HCT116 (cell line): ENCODE results near the gene ACBD3. TPM values are rescaled to one million over a fixed set of nuclear protein-coding genes. Genes with fewer than 3 reads are reported as not detected.

Experiments used
- ATAC-seq: fragments of 200-7000 bp; cut with Tn5 transposase; 2 replicates; pipeline ENCODE4 v1.9.1; 2020; ENCODE audit warnings: mild to moderate bottlenecking, moderate library complexity
- BruUV-seq: library from RNA; stranded (reverse); fragments of 400-500 nt; replicated peaks from 2 replicates; lab custom pipeline; 2021; lab: Mats Ljungman, UMichigan
- CTCF ChIA-PET: fragments of 300-600 bp; sonication (Branson Sonifier 250); formaldehyde crosslinking; loops from one replicate; lab custom pipeline; 2021; ENCODE audit warnings: antibody characterized with exemption; lab: Charles Lee
- POLR2A ChIA-PET: fragments of 300-600, 350-600 bp; sonication (Branson Sonifier 250); formaldehyde crosslinking; loops from one replicate; lab custom pipeline; 2021; ENCODE audit warnings: antibody characterized with exemption; lab: Charles Lee
- RAD21 ChIA-PET, 2 experiments: fragments of 300-600 bp; sonication (Branson Sonifier 250); formaldehyde crosslinking; loops; one replicate each; lab custom pipeline; 2023; ENCODE audit warnings: low total read pairs in 2 of 2; ENCODE audit not compliant: uncharacterized antibody in 2 of 2, unreplicated experiment in 2 of 2, low non-redundant PET in 1 of 2; lab: Charles Lee
- DNase-seq: peaks from one replicate; pipeline ENCODE4 v3.0.0-alpha.2; 2010; ENCODE audit warnings: low read depth, low spot score
- H2AFZ ChIP-seq: fragments of 200-600 bp; shearing (Covaris generic), sonication (generic); 2 replicates; pipeline ENCODE4 v1.6.1; 2017; ENCODE audit warnings: low read depth, mixed run types, mixed read lengths, antibody characterized with exemption, low read length; ENCODE audit not compliant: poor library complexity, severe bottlenecking
- H3K27ac ChIP-seq: 2 replicates; pipeline ENCODE4 v1.5.1; 2012; ENCODE audit warnings: low read depth, low read length
- H3K27me3 ChIP-seq: fragments of 200-600 bp; sonication (generic); 2 replicates; pipeline ENCODE4 v1.6.1; 2016; ENCODE audit warnings: mixed run types, low read length, mixed read lengths; ENCODE audit not compliant: insufficient read depth
- H3K36me3 ChIP-seq, 2 experiments: fragments of 200-500 bp in 1 of 2; fragments of 200-600 bp in 1 of 2; sonication (Bioruptor generic) in 1 of 2; sonication (generic) in 1 of 2; 2 replicates each; pipeline versions ENCODE4 v1.5.1 to v1.6.1; 2014 to 2016; ENCODE audit warnings: low read length in 2 of 2, inconsistent platforms in 1 of 2, mixed read lengths in 1 of 2, mixed run types in 1 of 2; ENCODE audit not compliant: insufficient read depth in 2 of 2, control insufficient read depth in 1 of 2
- H3K4me1 ChIP-seq, 2 experiments: fragments of 200-600 bp in 1 of 2; sonication (generic) in 1 of 2; 2 replicates each; pipeline versions ENCODE4 v1.5.1 to v1.6.1; 2012 to 2017; ENCODE audit warnings: low read length in 2 of 2, inconsistent platforms in 1 of 2, mild to moderate bottlenecking in 1 of 2, mixed read lengths in 1 of 2, mixed run types in 1 of 2, moderate library complexity in 1 of 2; ENCODE audit not compliant: insufficient read depth in 2 of 2, control insufficient read depth in 1 of 2
- H3K4me2 ChIP-seq: fragments of 200-600 bp; sonication (generic); 2 replicates; pipeline ENCODE4 v1.6.1; 2017; ENCODE audit warnings: mixed run types, low read length, mixed read lengths
- H3K4me3 ChIP-seq, 2 experiments: fragments of 200-600 bp in 1 of 2; sonication (generic) in 1 of 2; replicated peaks in 1 of 2; 2 replicates each; pipeline ENCODE4 v1.5.1; 2011 to 2016; ENCODE audit warnings: low read length in 2 of 2, control low read depth in 1 of 2, low read depth in 1 of 2, mild to moderate bottlenecking in 1 of 2, mixed read lengths in 1 of 2, mixed run types in 1 of 2
- H3K79me2 ChIP-seq: fragments of 200-600 bp; sonication (generic); 2 replicates; pipeline ENCODE4 v1.6.1; 2017; ENCODE audit warnings: mild to moderate bottlenecking, mixed run types, low read length, moderate library complexity, mixed read lengths; ENCODE audit not compliant: insufficient read depth
- H3K9ac ChIP-seq: fragments of 200-600 bp; sonication (generic); 2 replicates; pipeline ENCODE4 v1.6.1; 2016; ENCODE audit warnings: low read length, mixed read lengths
- H3K9me2 ChIP-seq: fragments of 200-600 bp; sonication (generic), shearing (Covaris generic); 2 replicates; pipeline ENCODE4 v1.6.1; 2017; ENCODE audit warnings: mixed run types, mild to moderate bottlenecking, moderate library complexity; ENCODE audit not compliant: insufficient read depth
- H3K9me3 ChIP-seq, 2 experiments: fragments of 200-500 bp in 1 of 2; fragments of 200-600 bp in 1 of 2; sonication (Bioruptor generic) in 1 of 2; sonication (generic) in 1 of 2; 2 replicates each; pipeline ENCODE4 v1.6.1; 2014 to 2017; ENCODE audit warnings: low read length in 2 of 2, mixed read lengths in 2 of 2, inconsistent platforms in 1 of 2, low read depth in 1 of 2, mild to moderate bottlenecking in 1 of 2, mixed run types in 1 of 2, moderate library complexity in 1 of 2; ENCODE audit not compliant: control insufficient read depth in 1 of 2, insufficient read depth in 1 of 2
- H4K20me1 ChIP-seq: fragments of 200-600 bp; sonication (generic), shearing (Covaris generic); 2 replicates; pipeline ENCODE4 v1.6.1; 2017; ENCODE audit warnings: mixed run types, mild to moderate bottlenecking, moderate library complexity; ENCODE audit not compliant: insufficient read depth
- CBX3 ChIP-seq: IDR thresholded peaks from 2 replicates; pipeline ENCODE4 v1.6.1; 2012; ENCODE audit warnings: low read depth
- CEBPB ChIP-seq: IDR thresholded peaks from 2 replicates; pipeline ENCODE4 v1.6.1; 2012; ENCODE audit warnings: low read depth
- EGR1 ChIP-seq: IDR thresholded peaks from 2 replicates; pipeline ENCODE4 v1.6.1; 2012; ENCODE audit warnings: low read depth
- ELF1 ChIP-seq: IDR thresholded peaks from 2 replicates; pipeline ENCODE4 v1.6.1; 2012; ENCODE audit warnings: low read depth, borderline replicate concordance
- EZH2 ChIP-seq: fragments of 200-600 bp; sonication (generic); IDR thresholded peaks from 2 replicates; pipeline ENCODE4 v1.6.1; 2017; ENCODE audit warnings: antibody characterized with exemption, mixed run types
- FOSL1 ChIP-seq: IDR thresholded peaks from 2 replicates; pipeline ENCODE4 v1.6.1; 2012; ENCODE audit warnings: low read depth
- JUND ChIP-seq: IDR thresholded peaks from 2 replicates; pipeline ENCODE4 v1.6.1; 2012
- MAX ChIP-seq: IDR thresholded peaks from 2 replicates; pipeline ENCODE4 v1.6.1; 2012
- POLR2A ChIP-seq: IDR thresholded peaks from 2 replicates; pipeline ENCODE4 v1.7.0; 2011; ENCODE audit warnings: borderline replicate concordance; ENCODE audit not compliant: insufficient read depth, insufficient read length; ENCODE audit errors: extremely low read depth
- RAD21 ChIP-seq: IDR thresholded peaks from 2 replicates; pipeline ENCODE4 v1.6.1; 2012; ENCODE audit warnings: low read depth, mild to moderate bottlenecking
- REST ChIP-seq: IDR thresholded peaks from 2 replicates; pipeline ENCODE4 v1.6.1; 2012; ENCODE audit warnings: low read depth
- SIN3A ChIP-seq: IDR thresholded peaks from 2 replicates; pipeline ENCODE4 v1.6.1; 2012; ENCODE audit warnings: low read depth
- SRF ChIP-seq: IDR thresholded peaks from 2 replicates; pipeline ENCODE4 v1.6.1; 2012; ENCODE audit warnings: low read depth
- TCF7L2 ChIP-seq: IDR thresholded peaks from 2 replicates; pipeline ENCODE4 v1.7.0; 2011; ENCODE audit warnings: borderline replicate concordance, inconsistent platforms; ENCODE audit not compliant: insufficient read depth, insufficient read length; ENCODE audit errors: extremely low read depth
- YY1 ChIP-seq: IDR thresholded peaks from 2 replicates; pipeline ENCODE4 v1.6.1; 2011; ENCODE audit warnings: low read length, low read depth, moderate library complexity, mild to moderate bottlenecking; ENCODE audit not compliant: insufficient replicate concordance; ENCODE audit errors: extremely low read depth
- ZBTB33 ChIP-seq: IDR thresholded peaks from 2 replicates; pipeline ENCODE4 v1.6.1; 2011; ENCODE audit warnings: mild to moderate bottlenecking, low read length, moderate library complexity; ENCODE audit not compliant: insufficient replicate concordance; ENCODE audit errors: extremely low read depth
- ZFX ChIP-seq: fragments of 450-650 bp; IDR thresholded peaks from 2 replicates; pipeline ENCODE4 v1.6.1; 2017
- ZNF274 ChIP-seq: fragments of 200-500 bp; sonication (Bioruptor generic); IDR thresholded peaks from 2 replicates; pipeline ENCODE4 v1.6.1; 2014; ENCODE audit warnings: mild to moderate bottlenecking, low read depth, low read length, inconsistent platforms
- intact Hi-C: fragments of 100-400 bp; cut with micrococcal nuclease; formaldehyde crosslinking; loops from 2 replicates; pipeline ENCODE4 v1.10.0; 2022
- total RNA-seq: library from RNA; stranded (reverse); gene quantifications from one replicate; pipeline ENCODE4 v1.2.1, GENCODE V29; 2021; ENCODE audit not compliant: unreplicated experiment

Gene ACBD3
- total RNA-seq, 1 experiment from 2014 or later, result 29.6 TPM

- ChIA-PET POLR2A (no interaction called here), CTCF (no interaction called here), RAD21 (no interaction called here)
- H2AFZ ChIP-seq, result no peak overlapping the region
- no peaks in the 10 kb centered on the region for H3K4me1 ChIP-seq
- H3K9me2 ChIP-seq, result no peaks in the 10 kb centered on the region
- H3K4me2 ChIP-seq, result no peak overlapping the region
- no peaks in the 10 kb centered on the region for H3K27me3 ChIP-seq
- no peaks in the 10 kb centered on the region for H4K20me1 ChIP-seq
- H3K79me2 ChIP-seq, result no peaks in the 10 kb centered on the region
- no peak overlapping the region for H3K9ac ChIP-seq
- DNase-seq (no peak), ATAC-seq (no peak)
- no peak overlapping the region for H3K4me3 ChIP-seq
- no peaks in the 10 kb centered on the region for H3K36me3 ChIP-seq
- no peak overlapping the region for H3K27ac ChIP-seq
- no TSS peak for BruUV-seq
- no peaks in the 10 kb centered on the region for H3K9me3 ChIP-seq
- TF ChIP-seq EZH2, result no peak
- no peak for TF ChIP-seq SRF
- intact Hi-C loops, result no loop called here
Observed at GRCh38 chr1:226226601-226227000, 40.1 kb upstream of the ACBD3 start.

GRCh38 chr1:226223786-226224244, 37.3 kb upstream of the ACBD3 start:
- no TSS peak for BruUV-seq
- H3K9ac ChIP-seq, result no peak overlapping the region
- H3K9me2 ChIP-seq, result no peaks in the 10 kb centered on the region
- no peaks in the 10 kb centered on the region for H4K20me1 ChIP-seq
- H3K36me3 ChIP-seq, result no peaks in the 10 kb centered on the region
- no peaks in the 10 kb centered on the region for H3K79me2 ChIP-seq
- H3K27ac ChIP-seq, result no peak overlapping the region
- no peaks in the 10 kb centered on the region for H3K9me3 ChIP-seq
- no peak for DNase-seq
- ChIA-PET RAD21 (no interaction called here), CTCF (no interaction called here), POLR2A (no interaction called here)
- intact Hi-C loops, result no loop called here
- no peak overlapping the region for H3K4me2 ChIP-seq
- no peak overlapping the region for H2AFZ ChIP-seq
- no peak for ATAC-seq
- H3K4me1 ChIP-seq, result no peaks in the 10 kb centered on the region
- no peaks in the 10 kb centered on the region for H3K27me3 ChIP-seq
- no peak overlapping the region for H3K4me3 ChIP-seq
- TF ChIP-seq EGR1 (no peak), ZFX (no peak), SIN3A (no peak), EZH2 (no peak), POLR2A (no peak), CEBPB (no peak), REST (no peak), TCF7L2 (no peak), JUND (no peak), ZNF274 (no peak), MAX (no peak), FOSL1 (no peak), SRF (no peak), ZBTB33 (no peak), YY1 (no peak), ELF1 (no peak), RAD21 (no peak), CBX3 (no peak)
